NCI-H748 (cell line): ENCODE measurements around the gene CCDC78.
A peak's percentile ranks its signal among the peaks of the same experiment; 100 is the strongest.

Experiments
- DNase-seq: peaks from one replicate; lab custom pipeline; 2025; ENCODE audit not compliant: unreplicated experiment; lab: John Stamatoyannopoulos, UW

The CCDC78 gene

DNA sequence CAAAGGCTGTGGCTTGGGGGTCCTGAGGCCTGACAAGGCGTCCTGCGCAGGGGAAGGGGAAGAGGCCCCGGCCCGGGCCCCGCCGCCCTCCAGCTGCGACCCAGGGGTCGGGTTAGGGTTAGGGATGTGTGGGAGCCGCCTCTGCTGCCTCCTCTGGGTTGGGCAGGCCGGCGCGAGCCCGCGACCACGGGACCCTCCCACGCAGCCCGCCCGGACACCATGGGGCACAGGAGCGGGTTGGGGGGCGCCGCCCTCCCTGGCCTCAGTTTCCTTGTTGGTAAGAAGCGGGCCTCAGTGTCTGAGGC lies 14.2 kb upstream of the CCDC78 start:
- DNase-seq, result no peak

DNA sequence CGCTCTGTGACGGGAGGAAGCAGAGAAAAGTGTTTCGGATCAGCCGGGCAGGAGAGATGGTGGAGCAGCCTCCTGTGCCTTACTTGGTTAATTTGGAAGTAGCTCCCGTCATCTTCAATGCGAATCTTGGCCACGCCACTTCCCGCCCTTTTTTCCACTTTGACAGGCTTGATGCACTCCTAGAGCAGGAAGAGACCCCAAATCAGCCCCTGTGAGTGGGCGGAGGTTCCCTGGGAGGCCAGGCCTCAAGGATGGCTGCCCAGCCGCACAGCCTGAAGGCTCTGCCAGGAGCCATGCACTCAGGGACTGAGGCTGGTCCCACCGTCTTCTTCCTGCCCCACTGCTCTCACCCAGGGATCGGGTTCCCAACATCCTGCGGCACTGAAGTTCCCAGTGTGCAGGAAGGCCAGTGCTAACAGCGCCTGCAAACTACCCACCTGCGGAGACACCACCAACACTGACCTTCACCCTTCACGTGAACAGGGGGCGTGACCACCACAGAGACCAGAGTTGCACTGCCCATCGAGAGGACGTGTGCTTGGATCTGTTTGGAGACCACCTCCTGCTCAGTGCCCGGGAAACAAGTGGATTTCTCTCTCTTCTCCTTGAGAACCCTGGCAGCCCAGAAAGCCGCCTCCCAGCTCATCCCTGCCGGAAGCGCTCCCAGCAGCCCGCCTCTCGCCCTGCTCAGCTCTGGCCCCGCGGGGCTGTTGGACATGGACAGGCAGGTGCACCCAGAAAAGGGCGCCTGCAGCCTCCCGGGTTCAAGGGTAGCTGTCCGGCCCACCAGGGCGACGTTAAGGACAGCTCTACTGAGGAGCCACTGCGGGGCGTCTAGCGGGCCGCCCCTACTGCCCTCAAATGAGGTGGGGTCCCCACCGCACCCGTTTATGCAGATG lies 13.6 kb upstream of the CCDC78 start:
- no peak for DNase-seq

DNA sequence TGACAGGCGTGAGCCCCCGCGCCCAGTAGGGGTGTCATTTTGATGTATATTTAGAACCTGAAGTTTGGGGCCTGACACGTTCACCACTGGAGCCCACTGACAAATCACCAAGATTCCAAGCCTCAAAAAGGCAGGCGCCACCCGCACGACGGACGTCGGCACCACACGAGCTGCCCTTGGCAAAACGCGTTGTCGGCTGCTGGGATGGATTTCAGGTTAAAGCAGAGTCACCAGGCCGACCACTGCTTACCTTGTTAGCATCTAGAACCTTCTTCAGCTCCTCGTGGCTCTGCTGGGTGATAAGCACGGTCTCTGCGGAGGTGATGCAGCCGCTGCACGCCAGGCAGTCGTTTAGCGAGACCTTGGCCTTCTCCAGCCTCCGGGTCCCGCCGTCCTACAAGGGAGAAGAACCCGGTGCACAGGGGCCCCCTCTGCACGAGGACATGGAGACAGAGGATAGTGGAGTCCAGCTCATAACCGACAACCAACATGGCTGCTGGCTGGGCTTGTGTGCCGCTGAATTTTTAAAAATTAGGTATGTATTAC lies 10.8 kb upstream of the CCDC78 start:
- DNase-seq, result no peak

DNA sequence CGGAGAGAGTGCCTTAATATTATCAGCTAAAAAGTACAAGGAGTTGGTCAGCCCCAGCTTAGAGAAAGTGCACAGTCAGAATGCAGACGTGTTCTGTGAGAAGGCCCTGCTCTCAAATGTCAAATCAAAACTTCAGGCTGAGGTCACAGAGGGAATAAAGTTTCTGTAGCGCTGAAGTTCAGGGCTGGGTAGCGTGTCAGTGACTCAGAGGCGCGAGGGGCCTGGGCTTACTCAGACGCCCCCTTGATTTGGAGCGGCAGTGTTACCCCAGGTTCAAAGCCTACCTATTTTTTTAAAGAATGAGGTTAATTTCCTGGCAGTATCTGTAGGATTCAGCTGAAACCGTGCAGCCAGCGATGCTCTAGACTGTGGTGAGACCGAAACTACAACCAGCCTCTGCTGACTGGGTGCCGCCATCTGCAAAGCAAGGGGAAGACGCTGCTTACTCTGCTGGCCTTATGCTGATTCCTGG lies 9.8 kb upstream of the CCDC78 start:
- DNase-seq, result no peak

DNA sequence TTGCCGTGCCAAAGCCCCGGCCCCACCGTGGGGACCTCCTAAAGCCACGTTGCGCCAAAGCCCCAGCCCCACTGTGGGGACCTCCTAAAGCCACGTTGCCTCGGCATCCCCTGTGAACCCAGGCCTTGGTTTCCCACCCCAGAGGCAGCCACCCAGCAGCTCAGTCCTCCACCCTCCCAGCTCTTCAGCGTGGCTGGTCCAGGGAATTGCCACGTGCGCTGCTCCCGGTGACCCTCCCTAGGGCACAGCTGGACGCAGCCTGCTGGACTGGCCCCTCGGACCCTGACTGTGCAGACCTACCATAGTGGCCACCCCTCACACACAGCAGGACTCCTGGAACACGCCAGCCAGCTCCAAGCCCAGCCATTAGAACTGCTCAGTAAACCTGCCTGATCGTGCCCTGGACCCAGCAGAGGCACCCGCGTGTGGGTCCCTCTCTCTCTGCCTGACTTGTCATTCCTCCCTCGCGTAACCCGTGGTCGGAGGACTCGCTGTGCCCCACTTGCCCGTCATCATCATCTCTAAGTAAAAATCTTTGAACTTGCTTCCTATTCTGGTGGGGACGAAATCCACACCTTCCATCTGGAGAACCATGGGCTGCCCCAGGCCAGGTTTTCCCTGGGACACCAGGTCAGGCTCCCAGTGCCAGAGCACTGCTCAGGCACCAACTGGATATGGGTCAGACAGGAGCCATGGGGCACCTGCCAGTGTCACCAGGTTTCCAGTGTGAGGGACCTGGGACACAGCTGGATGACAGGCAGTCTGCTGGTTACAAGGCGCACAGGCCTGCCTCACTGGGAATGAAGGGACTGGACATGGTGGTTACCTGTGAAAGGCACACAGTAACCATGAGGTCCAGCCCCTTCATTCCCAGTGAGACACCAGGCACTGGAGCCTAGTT lies 9.0 kb upstream of the CCDC78 start:
- DNase-seq, result no peak

DNA sequence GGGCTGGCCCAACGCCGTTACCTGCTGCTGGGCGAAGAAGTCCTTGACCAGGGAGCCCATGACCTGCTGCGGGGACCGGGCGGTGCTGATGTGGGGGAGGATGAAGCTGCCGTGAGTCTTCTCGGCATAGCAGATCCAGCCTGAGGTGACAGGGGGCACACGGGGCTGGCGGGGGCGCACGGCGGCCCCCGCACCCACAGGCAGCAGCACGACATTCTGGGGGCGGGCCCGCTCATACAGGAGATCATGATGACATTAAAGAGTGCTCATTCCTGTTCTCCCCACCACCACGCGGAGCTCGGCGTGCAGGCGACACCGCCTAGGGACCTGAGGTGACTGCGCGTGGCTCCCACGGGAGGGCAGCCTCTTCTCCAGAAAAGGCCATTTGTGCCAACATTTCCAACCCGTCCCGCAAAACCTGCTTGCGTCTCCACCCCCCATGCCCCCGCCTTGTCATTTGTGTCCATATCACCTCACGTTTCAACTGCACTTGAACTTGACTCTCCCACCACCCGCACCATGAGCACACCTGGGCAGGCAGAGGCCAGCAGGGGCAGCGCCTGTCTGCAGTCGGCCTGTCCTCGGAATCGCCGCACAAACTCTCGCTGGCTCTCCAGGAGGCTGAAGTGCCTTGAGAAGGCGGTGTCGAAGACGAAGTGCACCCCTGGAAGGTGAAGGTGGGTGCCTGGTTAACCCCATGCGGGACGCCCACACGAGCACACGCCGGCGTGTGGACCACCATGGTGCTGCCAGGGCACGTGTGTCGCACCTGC lies 8.2 kb upstream of the CCDC78 start:
- DNase-seq, result no peak

DNA sequence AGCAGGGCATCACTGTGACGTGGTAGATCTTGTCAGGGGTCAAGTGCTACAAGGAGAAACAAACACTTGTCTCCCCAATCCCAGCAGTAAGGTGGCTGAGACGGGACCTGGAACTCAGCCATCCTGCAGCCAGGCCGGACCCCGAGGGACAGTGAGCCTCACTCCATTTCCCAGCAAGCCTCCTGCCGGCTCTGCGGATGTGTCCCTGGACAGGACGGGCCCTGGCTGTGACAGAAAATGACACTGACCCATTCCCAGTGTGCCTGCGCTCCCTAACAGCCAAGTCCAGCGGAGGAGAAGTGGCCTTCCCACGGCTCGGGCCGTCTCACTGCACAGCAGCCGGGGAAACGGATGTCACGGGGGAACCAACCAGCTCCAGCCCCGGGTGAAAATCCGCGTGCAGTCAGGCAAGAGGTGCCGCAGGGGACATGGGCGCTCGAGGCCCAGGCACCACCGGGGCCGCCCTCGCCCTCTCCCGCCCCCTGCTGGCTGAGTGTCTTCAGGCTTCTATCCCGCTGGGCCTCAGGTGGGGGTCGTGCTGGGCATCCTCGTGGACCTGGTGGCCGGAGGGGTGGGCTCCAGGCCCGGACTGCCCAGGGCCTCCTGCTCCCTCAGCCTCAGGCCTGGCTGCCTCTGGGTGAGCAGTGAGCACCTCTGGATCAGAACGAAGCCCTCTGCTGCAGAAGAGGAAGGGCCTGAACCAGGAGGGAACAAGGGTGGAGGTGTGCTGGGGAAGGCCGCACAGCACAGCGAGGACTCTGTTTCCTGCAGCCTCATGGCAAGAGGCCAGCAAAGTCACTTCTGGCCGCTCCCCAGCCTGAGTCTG lies 7.4 kb upstream of the CCDC78 start:
- no peak for DNase-seq

DNA sequence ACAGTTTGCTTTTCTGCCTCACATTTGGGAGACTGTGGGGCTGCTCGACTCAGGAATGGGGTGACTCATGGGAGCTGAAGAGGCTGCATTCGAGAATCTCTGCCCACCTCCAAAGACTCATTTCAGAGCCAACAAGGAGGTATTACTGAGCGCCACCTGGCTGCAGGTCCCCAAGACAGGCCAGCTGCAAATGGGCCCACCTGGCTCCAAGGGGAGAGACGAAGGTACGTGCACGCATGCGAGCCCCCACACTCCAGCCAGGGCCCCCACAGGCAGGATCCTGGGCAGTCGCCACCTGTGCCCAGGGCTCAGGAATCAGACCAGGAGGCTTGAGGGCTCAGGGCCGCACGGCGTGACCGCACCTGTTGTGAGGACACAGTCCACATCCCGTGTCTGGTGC lies 6.7 kb upstream of the CCDC78 start:
- no peak for DNase-seq

DNA sequence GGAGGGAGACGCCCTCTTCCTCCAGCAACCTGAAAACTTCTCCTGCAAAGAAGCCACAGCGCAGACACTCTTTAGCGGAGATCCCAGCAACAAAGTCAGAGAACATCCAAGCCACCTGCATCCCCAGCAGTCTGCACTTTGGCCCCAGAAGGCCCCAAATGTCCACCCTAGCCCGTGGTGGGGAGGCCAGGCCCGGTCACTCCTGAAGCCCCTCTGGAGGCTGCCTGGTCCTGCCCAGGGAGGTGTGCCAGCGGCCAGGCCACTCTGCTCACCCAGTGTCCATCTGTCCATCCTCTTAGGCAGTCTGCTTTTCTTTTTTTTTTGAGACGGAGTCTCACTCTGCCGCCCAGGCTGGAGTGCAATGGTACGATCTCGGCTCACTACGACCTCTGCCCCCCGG lies 6.1 kb upstream of the CCDC78 start:
- no peak for DNase-seq

DNA sequence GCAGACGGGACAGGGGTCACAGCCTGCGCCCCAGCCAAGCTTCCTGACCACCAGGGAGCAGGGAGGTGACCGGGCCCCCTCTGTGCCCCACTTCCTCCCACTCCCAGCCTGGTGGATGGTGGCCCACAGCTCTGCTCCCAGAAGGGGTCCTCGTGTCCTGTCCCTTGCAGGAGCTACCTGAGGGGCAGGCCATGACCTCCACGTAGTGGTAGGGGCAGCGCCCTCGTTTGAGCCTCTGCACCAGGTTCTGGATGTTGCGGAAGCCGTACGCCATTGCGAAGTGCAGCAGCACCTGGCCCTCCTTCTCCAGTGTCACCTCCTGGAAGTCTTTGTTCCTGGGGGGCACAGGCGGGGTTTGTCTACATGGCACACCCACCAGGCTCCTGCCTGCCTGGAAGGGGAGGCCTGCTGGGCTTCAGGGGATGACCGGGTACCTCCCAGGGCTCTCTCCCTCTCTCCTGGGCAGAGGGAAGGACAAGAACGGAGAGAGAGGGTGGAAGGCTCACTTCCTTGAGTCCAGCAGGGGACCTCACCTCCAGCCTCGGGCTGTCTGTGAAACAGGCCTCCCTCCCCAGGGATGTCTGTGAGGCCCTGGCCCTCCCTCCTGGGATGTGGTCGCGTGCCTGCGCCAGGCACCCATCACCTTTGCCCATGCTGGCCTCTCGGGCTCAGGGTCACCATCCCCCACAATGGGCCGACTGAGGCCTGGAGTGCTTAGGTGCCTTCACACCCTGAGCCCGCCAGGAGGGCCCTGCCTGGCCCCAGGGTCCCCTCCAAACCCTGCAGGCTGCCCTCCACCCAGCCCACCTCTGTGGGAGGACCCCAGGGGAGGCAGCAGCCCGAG lies 4.6 kb upstream of the CCDC78 start:
- DNase-seq, result no peak

DNA sequence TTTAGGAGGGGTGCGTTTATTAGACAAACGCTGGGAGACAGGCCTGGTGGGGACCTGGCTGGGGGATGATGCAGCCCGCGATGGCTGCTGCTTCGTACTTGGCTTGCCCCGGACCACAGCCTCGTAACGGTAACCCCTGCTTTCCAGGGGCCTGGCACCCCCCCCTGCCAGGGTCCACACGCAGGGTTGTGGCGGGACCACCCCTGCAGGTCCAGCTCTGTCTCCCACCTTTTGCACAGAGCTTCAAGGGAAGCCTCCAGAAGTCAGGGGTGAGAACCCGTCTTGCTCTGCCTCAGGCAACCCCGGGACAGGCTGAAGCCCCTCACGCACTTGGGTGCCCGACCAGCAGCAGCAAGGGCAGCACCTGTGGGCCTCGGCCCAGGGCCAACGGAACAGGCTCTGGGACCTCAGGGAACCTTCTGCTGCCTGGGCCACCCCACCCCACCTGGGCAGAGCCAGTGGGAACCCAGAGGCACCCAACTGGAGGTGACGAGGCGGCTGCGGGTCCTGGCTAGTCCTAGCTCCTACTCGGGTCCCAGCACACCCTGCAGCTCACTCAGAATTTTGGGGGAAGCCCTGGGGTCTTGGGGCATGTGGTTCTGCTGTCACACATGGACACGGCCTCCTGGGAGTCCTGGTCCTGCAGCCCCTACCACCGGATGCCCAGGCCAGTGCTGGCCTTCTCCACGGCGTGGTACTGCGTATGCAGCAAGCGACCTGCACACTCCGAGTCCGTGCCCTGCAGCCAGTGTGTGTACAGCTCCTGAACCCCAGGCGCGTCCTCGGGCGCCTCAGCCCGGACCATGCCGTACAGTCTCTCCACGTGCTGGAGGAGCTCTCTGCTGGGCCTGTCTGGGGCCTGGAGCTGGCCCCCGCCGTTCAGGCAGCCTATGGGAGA lies 3.8 kb upstream of the CCDC78 start:
- no peak for DNase-seq

DNA sequence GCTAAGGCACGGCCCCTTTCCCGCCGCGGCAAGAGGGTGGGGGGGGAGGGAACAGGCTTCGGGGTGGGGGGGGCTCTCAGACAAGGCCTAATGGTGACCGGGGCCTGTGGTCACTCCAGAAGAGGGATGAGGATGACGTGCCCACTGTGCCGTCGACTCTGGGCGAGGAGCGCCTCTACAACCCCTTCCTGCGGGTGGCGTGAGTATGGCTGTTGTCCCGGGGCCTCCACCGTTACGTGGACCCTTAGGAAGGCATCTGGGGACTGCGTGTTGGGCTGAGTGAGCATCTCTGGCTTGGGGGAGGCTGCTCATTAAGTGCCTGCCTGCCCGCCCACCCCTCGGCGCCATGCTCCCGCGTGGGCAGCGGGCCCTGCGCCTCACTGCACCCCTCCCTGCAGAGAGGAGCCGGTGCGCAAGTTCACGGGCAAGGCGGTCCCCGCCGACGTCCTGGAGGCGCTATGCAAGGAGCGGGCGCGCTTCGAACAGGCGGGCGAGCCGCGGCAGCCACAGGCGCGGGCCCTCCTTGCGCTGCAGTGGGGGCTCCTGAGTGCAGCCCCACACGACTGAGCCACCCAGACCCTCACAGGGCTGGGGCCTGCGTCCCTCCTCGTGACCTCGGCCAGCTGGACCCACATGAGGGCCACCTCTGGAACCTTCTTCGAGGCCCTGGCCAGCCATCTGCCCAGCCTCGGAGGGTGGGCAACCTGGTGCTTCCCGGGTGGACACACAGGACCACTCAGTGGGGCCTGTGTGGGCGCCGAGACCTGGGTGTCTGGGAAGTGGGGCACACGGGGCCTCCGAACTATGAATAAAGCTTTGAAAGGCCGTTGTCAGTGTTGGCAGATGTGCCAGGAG lies 2.9 kb upstream of the CCDC78 start:
- DNase-seq, result no peak

DNA sequence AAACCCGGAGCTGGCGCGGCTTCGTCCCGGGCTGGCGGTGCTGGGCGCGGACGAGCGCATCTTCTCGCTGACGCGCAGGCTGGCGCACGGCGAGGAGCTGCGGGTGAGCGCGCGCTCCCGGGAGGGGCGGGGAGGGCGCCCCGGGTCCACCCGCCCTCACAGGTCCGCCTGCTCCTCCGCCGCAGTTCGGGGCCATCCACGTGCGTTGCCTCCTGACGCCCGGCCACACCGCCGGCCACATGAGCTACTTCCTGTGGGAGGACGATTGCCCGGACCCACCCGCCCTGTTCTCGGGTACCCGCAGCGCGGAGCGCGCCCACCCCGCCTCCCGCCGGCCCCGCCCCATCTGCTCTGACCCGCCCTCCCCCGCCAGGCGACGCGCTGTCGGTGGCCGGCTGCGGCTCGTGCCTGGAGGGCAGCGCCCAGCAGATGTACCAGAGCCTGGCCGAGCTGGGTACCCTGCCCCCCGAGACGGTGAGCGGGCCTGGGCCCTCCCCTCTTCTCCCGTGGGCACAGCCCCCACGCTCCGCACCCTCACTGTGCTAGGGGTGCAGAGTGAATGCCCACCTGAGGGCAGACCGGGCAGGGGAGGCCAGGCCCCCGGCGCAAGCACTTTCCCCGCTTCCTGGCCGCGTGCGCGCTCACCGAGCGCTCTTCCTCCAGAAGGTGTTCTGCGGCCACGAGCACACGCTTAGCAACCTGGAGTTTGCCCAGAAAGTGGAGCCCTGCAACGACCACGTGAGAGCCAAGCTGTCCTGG lies 2.1 kb upstream of the CCDC78 start:
- DNase-seq, result peak; percentile 81

DNA sequence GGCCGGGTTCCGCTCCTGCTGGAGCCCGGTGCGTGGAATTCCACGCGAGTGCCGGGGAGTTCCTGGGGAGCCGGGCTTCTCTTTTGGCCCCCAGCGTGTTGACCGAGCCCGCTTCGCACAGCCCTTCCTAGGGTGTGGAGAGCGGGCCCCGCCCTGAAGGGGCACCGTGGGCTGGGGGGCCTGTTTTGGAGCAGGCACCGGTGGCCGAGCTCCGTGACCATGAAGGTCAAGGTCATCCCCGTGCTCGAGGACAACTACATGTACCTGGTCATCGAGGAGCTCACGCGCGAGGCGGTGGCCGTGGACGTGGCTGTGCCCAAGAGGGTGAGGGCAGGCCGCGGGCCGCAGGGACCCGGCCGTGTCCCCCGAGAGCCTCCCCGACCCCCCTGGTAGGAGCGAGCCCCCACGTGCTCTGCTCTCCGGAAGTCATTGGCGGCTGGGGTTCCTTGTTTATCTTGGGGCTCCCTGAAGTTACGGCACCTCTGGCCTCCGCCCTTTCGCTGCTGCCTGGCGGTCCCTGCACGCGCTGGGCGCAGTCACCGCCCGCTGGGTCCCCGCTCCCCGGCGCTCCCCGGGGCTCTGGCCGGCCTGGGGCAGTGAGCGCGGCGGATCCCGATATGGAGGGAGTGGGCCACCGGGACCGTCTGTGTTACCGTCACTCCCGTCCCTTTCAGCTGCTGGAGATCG lies 1.2 kb upstream of the CCDC78 start:
- DNase-seq, result no peak

DNA sequence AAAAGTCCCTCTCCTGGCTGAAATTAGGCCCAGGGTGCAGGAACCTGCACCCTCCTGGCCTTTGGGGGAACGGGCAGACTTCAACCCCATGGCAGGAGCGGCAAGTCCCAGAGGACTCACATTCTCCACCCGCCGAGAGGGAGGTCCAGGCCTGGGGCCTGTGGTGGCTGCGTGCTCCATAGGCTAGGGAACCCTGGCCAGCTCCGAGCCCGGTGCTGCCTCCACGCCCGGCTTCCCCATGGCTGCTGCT lies 130 bp downstream of the CCDC78 start:
- no peak for DNase-seq

DNA sequence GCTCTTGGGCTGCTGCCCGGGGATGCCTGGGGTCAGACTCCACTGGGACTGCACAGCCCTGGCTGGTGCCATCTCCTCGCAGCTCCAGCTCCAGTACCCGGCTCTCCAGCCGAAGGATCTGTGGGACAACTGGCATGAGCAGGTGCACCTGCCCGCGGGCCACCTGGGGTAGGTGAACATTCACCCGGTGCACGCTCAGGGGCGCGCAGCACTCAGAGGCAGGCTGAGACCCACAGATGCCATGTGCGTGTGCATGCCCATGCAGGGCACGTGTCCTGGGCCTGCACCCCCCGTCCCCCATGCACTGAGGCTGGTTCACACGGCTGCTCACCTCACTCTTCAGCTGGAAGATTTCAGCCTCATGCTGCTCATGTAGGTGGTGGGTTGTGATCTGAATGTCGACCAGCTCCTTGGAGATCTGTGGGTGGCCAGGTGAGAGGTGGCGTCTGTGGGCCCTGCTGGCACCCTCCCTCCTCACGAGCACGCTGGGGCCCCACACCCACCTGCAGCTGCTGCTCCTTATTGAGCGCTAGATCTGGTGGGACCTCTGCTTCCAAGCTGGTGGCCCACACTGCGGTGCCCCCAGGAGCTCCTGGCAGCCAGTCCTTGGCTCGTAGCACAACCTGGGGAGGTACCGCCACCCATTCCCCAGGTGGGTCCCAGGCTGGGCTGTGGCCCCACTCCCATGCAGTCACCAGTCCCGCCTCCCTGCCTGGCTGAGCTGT lies 618 bp downstream of the CCDC78 start:
- no peak for DNase-seq
